H1 (cell line): ENCODE results near the gene EIF1B. TPM values are rescaled to one million over a fixed set of nuclear protein-coding genes. Genes with fewer than 3 reads are reported as not detected.

Experiments
- CTCF ChIA-PET: fragments of 300-600 bp; sonication (Branson Sonifier 250); formaldehyde crosslinking; loops from one replicate; lab custom pipeline; 2021; ENCODE audit not compliant: partially characterized antibody; lab: Charles Lee
- POLR2A ChIA-PET: fragments of 300-600 bp; sonication (Branson Sonifier 250); formaldehyde crosslinking; loops from one replicate; lab custom pipeline; 2021; ENCODE audit warnings: inconsistent platforms; ENCODE audit not compliant: partially characterized antibody; lab: Charles Lee
- DNase-seq, 2 experiments: peaks; one replicate each; pipeline versions ENCODE4 v3.0.0 to v3.0.0-alpha.2; 2010 to 2022; ENCODE audit warnings: low spot score in 2 of 2, low read depth in 1 of 2, mixed read lengths in 1 of 2
- FAIRE-seq: peaks from 2 replicates; lab custom pipeline; 2011; peaks lifted over from hg19 to GRCh38; lab: Jason Lieb, UNC
- H2AFZ ChIP-seq: 2 replicates; pipeline ENCODE4 v1.8.1; 2012; ENCODE audit warnings: low read length, inconsistent platforms
- H2AK5ac ChIP-seq: 2 replicates; pipeline ENCODE4 v1.6.1; 2013; ENCODE audit warnings: low read depth, low read length
- H2BK120ac ChIP-seq: replicated peaks from 2 replicates; pipeline ENCODE3; 2013; ENCODE audit warnings: low read depth, low read length, inconsistent platforms
- H2BK12ac ChIP-seq: 2 replicates; pipeline ENCODE4 v1.6.1; 2013; ENCODE audit warnings: low read depth, low read length
- H2BK15ac ChIP-seq: 2 replicates; pipeline ENCODE4 v1.6.1; 2013; ENCODE audit warnings: low read length
- H2BK20ac ChIP-seq: 2 replicates; pipeline ENCODE4 v1.6.1; 2013; ENCODE audit warnings: low read length
- H2BK5ac ChIP-seq: 2 replicates; pipeline ENCODE4 v1.6.1; 2013; ENCODE audit warnings: low read depth, low read length
- H3K14ac ChIP-seq: 2 replicates; pipeline ENCODE4 v1.6.1; 2013; ENCODE audit warnings: inconsistent platforms; ENCODE audit not compliant: insufficient read length
- H3K18ac ChIP-seq: 2 replicates; pipeline ENCODE4 v1.6.1; 2013; ENCODE audit warnings: low read length; ENCODE audit errors: extremely low read depth
- H3K23ac ChIP-seq: 2 replicates; pipeline ENCODE4 v1.6.1; 2013; ENCODE audit warnings: inconsistent platforms; ENCODE audit not compliant: insufficient read length
- H3K23me2 ChIP-seq: 2 replicates; pipeline ENCODE4 v1.6.1; 2013; ENCODE audit warnings: low read depth, low read length
- H3K27ac ChIP-seq: 2 replicates; pipeline ENCODE4 v1.6.1; 2011; ENCODE audit warnings: low read depth, low read length, inconsistent platforms
- H3K27me3 ChIP-seq, 4 experiments: replicated peaks in 1 of 4; 1 replicate in 1 of 4; 2 replicates in 3 of 4; pipeline versions ENCODE4 v1.6.1 to v1.8.1; 2011 to 2013; ENCODE audit warnings: low read length in 3 of 4, mild to moderate bottlenecking in 3 of 4, inconsistent platforms in 2 of 4, mixed read lengths in 2 of 4, moderate library complexity in 1 of 4; ENCODE audit not compliant: control insufficient read depth in 3 of 4, insufficient read depth in 3 of 4; ENCODE audit errors: extremely low read depth in 1 of 4
- H3K36me3 ChIP-seq, 4 experiments: 2 replicates each; pipeline versions ENCODE4 v1.6.1 to v1.8.1; 2011 to 2013; ENCODE audit warnings: mild to moderate bottlenecking in 4 of 4, low read length in 3 of 4, moderate library complexity in 2 of 4, control low read depth in 1 of 4, inconsistent platforms in 1 of 4; ENCODE audit not compliant: insufficient read depth in 4 of 4, control insufficient read depth in 2 of 4
- H3K4ac ChIP-seq: replicated peaks from 2 replicates; pipeline ENCODE3; 2013; ENCODE audit warnings: low read length, low read depth, mixed read lengths, inconsistent platforms; ENCODE audit not compliant: insufficient read length
- H3K4me1 ChIP-seq, 4 experiments: replicated peaks in 1 of 4; 1 replicate in 1 of 4; 2 replicates in 3 of 4; pipeline versions ENCODE4 v1.6.1 to v1.8.1; 2011 to 2013; ENCODE audit warnings: low read length in 3 of 4, inconsistent platforms in 2 of 4, mixed read lengths in 1 of 4; ENCODE audit not compliant: insufficient read depth in 4 of 4, control insufficient read depth in 3 of 4
- H3K4me2 ChIP-seq, 2 experiments: 2 replicates each; pipeline versions ENCODE4 v1.6.1 to v1.8.1; 2011 to 2013; ENCODE audit warnings: low read depth in 2 of 2, low read length in 2 of 2, control low read depth in 1 of 2, inconsistent platforms in 1 of 2, mild to moderate bottlenecking in 1 of 2; ENCODE audit not compliant: insufficient read depth in 1 of 2
- H3K4me3 ChIP-seq, 4 experiments: fragments of 200-600, 300-600 bp in 1 of 4; sonication (generic), shearing (Covaris generic), sonication (Bioruptor Twin) in 1 of 4; 2 replicates each; pipeline versions ENCODE4 v1.5.1 to v1.8.1; 2011 to 2016; ENCODE audit warnings: low read length in 4 of 4, low read depth in 3 of 4, control low read depth in 2 of 4, inconsistent platforms in 2 of 4, mild to moderate bottlenecking in 2 of 4, mixed read lengths in 1 of 4, moderate library complexity in 1 of 4; ENCODE audit not compliant: insufficient read depth in 2 of 4; ENCODE audit errors: extremely low read depth in 1 of 4
- H3K56ac ChIP-seq: replicated peaks from 2 replicates; pipeline ENCODE3; 2013; ENCODE audit warnings: low read depth, mild to moderate bottlenecking, mixed read lengths, low read length, inconsistent platforms; ENCODE audit not compliant: insufficient read length
- H3K79me1 ChIP-seq: 2 replicates; pipeline ENCODE4 v1.6.1; 2013; ENCODE audit warnings: low read depth, low read length, control low read depth
- H3K79me2 ChIP-seq, 2 experiments: 2 replicates each; pipeline versions ENCODE4 v1.6.1 to v1.8.1; 2012 to 2013; ENCODE audit warnings: low read length in 2 of 2, mild to moderate bottlenecking in 2 of 2, inconsistent platforms in 1 of 2; ENCODE audit not compliant: insufficient read depth in 2 of 2, control insufficient read depth in 1 of 2
- H3K9ac ChIP-seq, 4 experiments: replicated peaks in 1 of 4; 1 replicate in 1 of 4; 2 replicates in 3 of 4; pipeline versions ENCODE4 v1.6.1 to v1.8.1; 2011 to 2013; ENCODE audit warnings: low read depth in 3 of 4, low read length in 3 of 4, control low read depth in 2 of 4, mild to moderate bottlenecking in 2 of 4, moderate library complexity in 2 of 4, inconsistent platforms in 1 of 4; ENCODE audit errors: extremely low read depth in 1 of 4
- H3K9me3 ChIP-seq, 2 experiments: 2 replicates each; pipeline versions ENCODE4 v1.6.1 to v1.8.1; 2012 to 2013; ENCODE audit warnings: mild to moderate bottlenecking in 2 of 2, moderate library complexity in 2 of 2, control low read depth in 1 of 2, inconsistent platforms in 1 of 2, low read depth in 1 of 2, low read length in 1 of 2, mixed read lengths in 1 of 2; ENCODE audit not compliant: insufficient read depth in 2 of 2
- H4K20me1 ChIP-seq, 2 experiments: replicated peaks in 1 of 2; 2 replicates each; pipeline versions ENCODE3 to v1.8.1; 2011 to 2013; ENCODE audit warnings: inconsistent platforms in 2 of 2, low read length in 2 of 2, mild to moderate bottlenecking in 1 of 2; ENCODE audit not compliant: insufficient read depth in 2 of 2, control insufficient read depth in 1 of 2
- H4K5ac ChIP-seq: 2 replicates; pipeline ENCODE4 v1.6.1; 2013; ENCODE audit warnings: low read length, low read depth, mixed read lengths, inconsistent platforms; ENCODE audit not compliant: insufficient read length
- H4K8ac ChIP-seq: 2 replicates; pipeline ENCODE4 v1.8.0; 2013; ENCODE audit warnings: mild to moderate bottlenecking, moderate library complexity, low read length, inconsistent platforms; ENCODE audit not compliant: insufficient read depth; ENCODE audit errors: extremely low read depth
- H4K91ac ChIP-seq: replicated peaks from 2 replicates; pipeline ENCODE3; 2013; ENCODE audit warnings: low read length, mixed read lengths, inconsistent platforms; ENCODE audit not compliant: insufficient read length
- BACH1 ChIP-seq: IDR thresholded peaks from 2 replicates; pipeline ENCODE4 v1.6.1; 2012; ENCODE audit warnings: low read length, improper control_type of control experiment
- BRCA1 ChIP-seq: IDR thresholded peaks from 2 replicates; pipeline ENCODE4 v1.6.1; 2012; ENCODE audit warnings: low read depth, low read length, improper control_type of control experiment
- CEBPB ChIP-seq: IDR thresholded peaks from 2 replicates; pipeline ENCODE4 v1.6.1; 2012; ENCODE audit warnings: low read depth, low read length
- CHD2 ChIP-seq: IDR thresholded peaks from 2 replicates; pipeline ENCODE4 v1.6.1; 2012; ENCODE audit warnings: low read length, improper control_type of control experiment
- EZH2 ChIP-seq: fragments of 200-600 bp; sonication (generic); IDR thresholded peaks from 2 replicates; pipeline ENCODE4 v1.7.1; 2012; ENCODE audit warnings: low read depth, mild to moderate bottlenecking, moderate library complexity, low read length, inconsistent platforms; ENCODE audit not compliant: severe bottlenecking
- HDAC6 ChIP-seq: IDR thresholded peaks from one replicate; pipeline ENCODE4 v1.7.1; 2012; ENCODE audit warnings: low read depth, mild to moderate bottlenecking, inconsistent platforms, low read length, moderate library complexity
- KDM1A ChIP-seq: fragments of 200-600, 300-600 bp; sonication (generic); IDR thresholded peaks from 2 replicates; pipeline ENCODE4 v1.7.1; 2016; ENCODE audit warnings: mild to moderate bottlenecking, low read length, borderline replicate concordance
- SAP30 ChIP-seq: fragments of 300-600 bp; sonication (generic); IDR thresholded peaks from 2 replicates; pipeline ENCODE4 v1.7.1; 2012; ENCODE audit warnings: low read length, moderate library complexity, mild to moderate bottlenecking, inconsistent platforms; ENCODE audit not compliant: insufficient read depth, insufficient replicate concordance
- SP4 ChIP-seq: IDR thresholded peaks from 2 replicates; pipeline ENCODE4 v1.6.1; 2012; ENCODE audit warnings: low read length, inconsistent platforms
- TCF12 ChIP-seq: IDR thresholded peaks from 2 replicates; pipeline ENCODE4 v1.6.1; 2011; ENCODE audit warnings: low read depth, mild to moderate bottlenecking, low read length
- WGBS, 2 experiments: shearing (Covaris generic) in 1 of 2; methylation state at CpG; one replicate each; pipeline versions ENCODE4 v1.1.6 to v1.1.7; 2013 to 2015; ENCODE audit warnings: low lambda C conversion rate in 2 of 2, mixed read lengths in 2 of 2, inconsistent platforms in 1 of 2, low coverage in 1 of 2, missing lambda C conversion rate in 1 of 2; ENCODE audit not compliant: insufficient replicate concordance in 2 of 2, insufficient coverage in 1 of 2, insufficient read length in 1 of 2; ENCODE audit errors: extremely low coverage in 1 of 2, missing lambda C conversion rate in 1 of 2; 5-methylcytosine and 5-hydroxymethylcytosine counted together
- polyA plus RNA-seq, 7 experiments: library from polyadenylated mRNA; depleted of rRNA in 3 of 7; stranded (reverse) in 5 of 7; unstranded in 2 of 7; fragments of >200 nt in 5 of 7; fragments of 200-250 nt in 2 of 7; gene quantifications; 1 replicate in 5 of 7; 2 replicates in 1 of 7; 4 replicates in 1 of 7; pipeline versions ENCODE4 v1.2.1 to v1.2.3, GENCODE V29; 2011 to 2013; ENCODE audit warnings: missing spikeins in 2 of 7, mixed read lengths in 2 of 7
- total RNA-seq: library from RNA; stranded (reverse); fragmentation: NEBNext Ultra II Directional; extraction: Animal tissue kit (Norgen Biotek cat#: 25700); gene quantifications from 2 replicates; pipeline ENCODE4 v1.2.1, GENCODE V29; 2021
- TF ChIP-seq, protein P1 (sequence below): IDR thresholded peaks from 2 replicates; pipeline ENCODE4 v1.6.1; 2012; ENCODE audit warnings: inconsistent platforms
- TF ChIP-seq, protein P2 (sequence below): IDR thresholded peaks from 2 replicates; pipeline ENCODE4 v1.6.1; 2012; ENCODE audit warnings: low read length, inconsistent platforms

EIF1B gene
- total and polyA plus RNA-seq, 2 of the 8 experiments (the other 6 are each of a cell fraction or from before 2014, with no cell fraction given) = 42.4 to 115 TPM

DNA sequence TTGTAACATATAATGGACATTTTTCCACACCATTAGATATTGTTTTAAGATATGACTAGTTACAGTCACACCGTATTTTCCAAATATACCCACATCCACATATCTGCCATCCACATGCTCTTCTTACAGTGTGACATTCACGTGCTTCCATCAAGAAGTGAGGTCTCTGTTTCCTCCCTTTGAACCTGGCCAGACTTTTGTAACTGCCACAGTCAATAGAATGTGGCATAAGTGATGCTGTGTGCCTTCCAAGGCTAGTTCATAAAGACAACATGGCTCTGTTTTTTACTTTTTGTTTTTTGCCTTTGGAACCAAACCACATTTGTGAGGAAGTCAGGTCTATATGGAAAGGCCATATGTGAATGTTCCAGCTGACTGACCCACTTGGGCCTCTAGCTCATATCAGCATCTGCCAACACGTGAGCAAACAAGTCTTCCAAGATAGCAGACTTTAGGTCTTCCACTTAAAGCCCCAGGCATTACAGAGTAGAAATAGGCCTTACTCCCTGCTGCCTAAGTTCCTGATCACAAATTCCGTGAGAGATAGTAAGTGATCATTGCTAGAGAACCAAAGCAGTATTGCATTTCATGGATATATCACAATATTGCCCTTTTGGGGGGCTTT, 27.1 kb downstream of the EIF1B start:
- H3K9ac ChIP-seq = no peak overlapping the region
- H3K79me2 ChIP-seq = no peaks in the 10 kb centered on the region
- DNase-seq = no peak
- H3K4ac ChIP-seq = no peak overlapping the region
- no peaks in the 10 kb centered on the region for H3K23me2 ChIP-seq
- 87% methylated on average over 4 of the region's 4 CpGs; no CpG with 5 or more reads in 1 of the 2 experiments for WGBS, 2 experiments
- H3K36me3 ChIP-seq = no peaks in the 10 kb centered on the region
- H3K27ac ChIP-seq = no peak overlapping the region
- H3K27me3 ChIP-seq = no peaks in the 10 kb centered on the region
- no peak overlapping the region for H2AK5ac ChIP-seq
- no peak overlapping the region for H2BK5ac ChIP-seq
- no peak overlapping the region for H3K14ac ChIP-seq
- no peak overlapping the region for H2BK20ac ChIP-seq
- H3K18ac ChIP-seq = no peak overlapping the region
- FAIRE-seq = no peak
- H4K5ac ChIP-seq = no peak overlapping the region
- no peak overlapping the region for H3K23ac ChIP-seq
- H2BK120ac ChIP-seq = no peak overlapping the region
- H2BK15ac ChIP-seq = no peak overlapping the region
- no peak overlapping the region for H2BK12ac ChIP-seq
- no peaks in the 10 kb centered on the region for H3K79me1 ChIP-seq
- no peak overlapping the region for H3K56ac ChIP-seq
- no peak overlapping the region for H3K4me3 ChIP-seq
- H3K4me2 ChIP-seq = no peak overlapping the region
- CTCF ChIA-PET = interaction anchor here (0.7 kb wide), 1 partner anchor 9 kb away, joined by 3 read pairs; no protein-coding TSS in a partner anchor
- no peaks in the 10 kb centered on the region for H3K4me1 ChIP-seq
- no peak overlapping the region for H4K91ac ChIP-seq
- POLR2A ChIA-PET = interaction anchor here (0.5 to 0.6 kb wide), 2 partner anchors 100 to 457 kb away, joined by 3 read pairs; no protein-coding TSS in a partner anchor
- H2AFZ ChIP-seq = no peak overlapping the region
- H4K8ac ChIP-seq = no peak overlapping the region
- H4K20me1 ChIP-seq = no peaks in the 10 kb centered on the region
- no peaks in the 10 kb centered on the region for H3K9me3 ChIP-seq
- TF ChIP-seq, protein P1, sequence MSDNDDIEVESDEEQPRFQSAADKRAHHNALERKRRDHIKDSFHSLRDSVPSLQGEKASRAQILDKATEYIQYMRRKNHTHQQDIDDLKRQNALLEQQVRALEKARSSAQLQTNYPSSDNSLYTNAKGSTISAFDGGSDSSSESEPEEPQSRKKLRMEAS = no peak
- no peak for TF ChIP-seq BACH1
- no peak for TF ChIP-seq KDM1A
- TF ChIP-seq BRCA1 = no peak
- no peak for TF ChIP-seq CEBPB
- TF ChIP-seq, protein P2, sequence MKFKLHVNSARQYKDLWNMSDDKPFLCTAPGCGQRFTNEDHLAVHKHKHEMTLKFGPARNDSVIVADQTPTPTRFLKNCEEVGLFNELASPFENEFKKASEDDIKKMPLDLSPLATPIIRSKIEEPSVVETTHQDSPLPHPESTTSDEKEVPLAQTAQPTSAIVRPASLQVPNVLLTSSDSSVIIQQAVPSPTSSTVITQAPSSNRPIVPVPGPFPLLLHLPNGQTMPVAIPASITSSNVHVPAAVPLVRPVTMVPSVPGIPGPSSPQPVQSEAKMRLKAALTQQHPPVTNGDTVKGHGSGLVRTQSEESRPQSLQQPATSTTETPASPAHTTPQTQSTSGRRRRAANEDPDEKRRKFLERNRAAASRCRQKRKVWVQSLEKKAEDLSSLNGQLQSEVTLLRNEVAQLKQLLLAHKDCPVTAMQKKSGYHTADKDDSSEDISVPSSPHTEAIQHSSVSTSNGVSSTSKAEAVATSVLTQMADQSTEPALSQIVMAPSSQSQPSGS = no peak
- TF ChIP-seq TCF12 = no peak
- TF ChIP-seq CHD2 = no peak
- TF ChIP-seq SAP30 = no peak
- TF ChIP-seq EZH2 = no peak
- no peak for TF ChIP-seq SP4
- TF ChIP-seq HDAC6 = no peak
